NCI-H524 (cell line): Measurements from ENCODE around the gene FNDC3B.
"Not testable (repeated sequence)": the region's sequence is repeated elsewhere in the genome, so short reads cannot be mapped to it uniquely, and the experiment has no call there.

Experiments used
- DNase-seq, 2 experiments: peaks; one replicate each; lab custom pipeline; 2025; lab: John Stamatoyannopoulos, UW

Gene FNDC3B

GRCh38 chr3:172039436-172040077, at the start of gene FNDC3B:
TSS of gene FNDC3B (plus strand) at chr3:172039578. CDS start at chr3:172112480, 72,902 bp downstream.
- DNase-seq, result peak; percentile 92 to 96

GRCh38 chr3:171990239-171990638, 49.1 kb upstream of the FNDC3B start:
- DNase-seq, result not testable (repeated sequence)

DNA sequence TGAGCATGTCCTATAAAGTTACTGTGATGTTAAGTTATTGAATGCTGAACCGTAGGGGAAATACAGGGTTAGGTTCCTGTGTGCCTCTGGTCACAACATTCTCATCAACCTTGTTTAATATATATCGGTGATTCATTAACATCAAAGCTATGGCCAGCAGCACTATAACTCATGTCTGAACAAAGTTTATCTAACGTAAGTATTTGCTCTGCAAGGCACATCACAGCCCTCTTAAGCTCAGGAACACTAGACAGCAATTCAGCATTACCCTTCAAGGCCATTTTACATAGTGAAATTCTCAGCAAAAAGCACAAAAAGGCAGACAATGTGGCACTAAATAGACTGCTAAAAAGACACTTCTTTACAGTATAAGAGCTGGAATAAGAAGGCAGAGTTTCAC, 48.2 kb upstream of the FNDC3B start:
- no peak for DNase-seq

GRCh38 chr3:171994646-171995428, 44.5 kb upstream of the FNDC3B start:
- DNase-seq, result no peak

DNA sequence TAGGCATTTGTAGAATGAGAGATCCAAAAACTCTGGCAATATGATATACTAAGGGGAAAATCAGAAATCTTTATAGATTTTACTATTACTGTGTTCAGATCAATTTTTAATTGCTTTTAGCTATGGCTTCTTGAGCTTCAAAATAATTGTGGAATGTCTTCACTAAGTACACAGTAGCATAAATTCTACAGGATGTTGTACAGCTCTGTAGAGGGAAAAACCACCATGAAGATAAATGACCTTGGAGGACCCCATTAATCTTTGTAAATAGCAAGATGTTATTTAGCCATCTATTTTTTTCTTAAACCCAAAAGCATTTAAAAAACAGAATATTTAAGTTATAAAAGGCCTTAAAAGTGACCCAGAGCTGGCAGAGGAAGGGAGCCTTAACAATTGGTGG, 43.9 kb upstream of the FNDC3B start:
- DNase-seq, result no peak

- no peak for DNase-seq
Observed at GRCh38 chr3:171996178-171996817, 43.1 kb upstream of the FNDC3B start.

- not testable (repeated sequence) for DNase-seq
Observed at GRCh38 chr3:171998731-171999130, 40.6 kb upstream of the FNDC3B start.

DNA sequence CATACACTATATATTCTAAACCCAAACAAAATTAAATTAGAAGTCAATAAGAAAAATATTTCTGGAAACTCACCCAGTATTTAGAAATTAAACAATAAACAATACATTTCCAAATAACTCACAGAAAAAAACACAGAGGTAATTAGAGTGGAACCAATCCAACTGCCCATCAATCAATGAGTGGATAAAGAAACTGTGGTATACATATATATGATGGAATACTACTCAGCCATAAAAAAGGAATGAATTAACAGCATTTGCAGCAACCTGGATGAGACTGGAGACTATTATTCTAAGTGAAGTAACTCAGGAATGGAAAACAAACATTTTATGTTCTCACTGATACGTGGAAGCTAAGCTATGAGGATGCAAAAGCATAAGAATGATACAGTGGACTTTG, 37.8 kb upstream of the FNDC3B start:
- not testable (repeated sequence) for DNase-seq

DNA sequence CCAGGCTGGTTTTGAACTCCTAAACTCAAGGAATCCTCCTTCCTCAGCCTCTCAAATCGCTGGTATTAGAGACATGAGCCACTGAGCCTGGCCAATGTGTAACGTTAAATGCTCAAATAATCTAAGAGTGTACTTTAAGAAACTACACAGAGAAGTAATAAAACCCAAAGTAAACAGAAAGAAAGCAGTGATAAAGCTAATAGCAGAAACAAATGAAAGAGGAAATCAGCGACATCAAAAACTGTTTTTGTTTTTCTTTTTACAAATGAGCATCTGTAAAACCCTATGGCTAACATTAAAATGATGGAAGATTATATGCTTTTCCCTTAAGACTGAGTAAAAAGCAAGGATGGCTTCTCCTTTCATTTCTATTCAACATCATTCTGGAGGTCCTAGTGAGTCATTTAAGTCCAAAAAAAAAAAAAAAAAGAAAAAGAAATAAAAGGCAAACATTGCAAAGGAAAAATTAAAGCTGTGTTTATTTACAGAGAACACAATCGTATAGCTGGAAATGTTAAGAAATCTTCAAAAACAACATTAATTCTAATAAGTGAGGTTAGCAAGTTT, 36.8 kb upstream of the FNDC3B start:
- DNase-seq, result no peak

GRCh38 chr3:172003146-172003545, 36.2 kb upstream of the FNDC3B start:
- no peak for DNase-seq

GRCh38 chr3:172007065-172007370, 32.4 kb upstream of the FNDC3B start:
- DNase-seq, result no peak

GRCh38 chr3:172009803-172010202, 29.6 kb upstream of the FNDC3B start:
- no peak for DNase-seq

DNA sequence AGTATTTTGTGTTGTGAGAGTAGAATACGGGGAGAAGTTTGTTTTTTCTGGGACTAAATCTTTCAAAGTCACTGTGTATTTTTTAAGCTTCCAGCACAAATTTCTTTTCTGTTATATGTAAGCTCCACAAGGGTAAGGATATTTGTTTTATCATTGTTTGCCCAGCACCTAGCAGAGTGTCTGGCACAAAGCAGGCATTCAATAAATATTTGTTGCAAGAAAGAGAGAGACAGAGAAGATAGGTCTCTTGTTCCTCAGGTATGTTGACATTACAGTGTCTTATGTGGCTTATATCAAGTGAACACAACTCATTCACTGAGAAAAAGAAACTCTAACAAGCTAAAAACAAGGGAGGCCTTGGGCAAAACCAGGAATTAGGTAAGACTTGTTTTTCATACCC, 26.6 kb upstream of the FNDC3B start:
- no peak for DNase-seq

DNA sequence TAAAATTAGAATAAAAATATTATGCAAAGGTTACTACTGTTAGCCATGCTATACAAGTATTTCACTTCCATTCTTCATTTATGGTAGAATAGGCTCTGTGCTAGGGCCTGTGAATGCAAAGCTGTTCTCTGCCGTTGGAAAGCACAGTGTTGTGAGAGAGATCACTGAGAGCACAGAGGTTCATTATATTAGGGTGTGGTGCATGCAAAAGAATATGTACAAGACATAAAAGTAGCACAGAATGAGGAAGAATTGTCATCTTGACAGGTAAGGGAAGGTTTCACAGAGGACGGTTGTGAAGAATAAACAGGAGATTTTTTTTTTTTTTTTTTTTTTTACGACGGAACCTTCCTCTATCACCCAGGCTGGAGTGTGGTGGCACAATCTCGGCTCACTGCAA, 25.2 kb upstream of the FNDC3B start:
- no peak for DNase-seq

DNA sequence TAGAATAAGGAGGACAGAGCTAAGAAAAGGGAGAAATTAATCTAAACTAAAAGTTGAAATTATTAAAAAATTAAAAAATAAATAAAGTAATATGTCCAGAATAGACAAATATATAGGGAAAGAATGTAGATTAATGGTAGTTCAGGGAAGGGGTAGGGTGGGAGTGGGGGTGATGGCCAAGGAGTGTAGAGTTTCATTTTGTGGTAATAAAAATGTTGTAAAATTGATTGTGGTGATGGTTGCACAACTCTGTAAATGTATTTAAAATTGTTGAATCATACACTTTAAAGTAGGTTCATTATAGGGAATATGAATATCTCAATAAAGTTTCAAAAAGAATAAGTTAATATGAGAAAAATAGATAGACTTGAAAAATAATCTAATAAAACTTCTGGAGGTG, 21.0 kb upstream of the FNDC3B start:
- no peak for DNase-seq

DNA sequence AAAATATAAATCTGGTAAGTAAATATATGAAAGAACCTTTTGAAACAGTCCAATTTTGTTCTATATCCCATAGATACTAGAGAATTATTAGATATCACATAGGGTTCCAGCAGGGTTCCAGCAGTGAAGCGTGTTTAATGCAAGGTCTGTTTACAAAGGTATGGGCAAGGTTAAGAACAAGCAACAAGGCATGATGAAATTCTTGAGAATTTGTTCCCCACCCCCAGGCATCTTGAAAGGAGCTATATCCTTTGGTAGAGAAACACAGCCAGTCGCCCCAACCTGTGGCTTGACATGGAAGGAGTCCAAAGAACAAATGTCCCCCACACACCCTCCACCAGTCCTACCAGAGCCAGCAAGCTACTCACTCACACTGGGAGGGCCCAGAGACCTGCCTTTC, 18.6 kb upstream of the FNDC3B start:
- DNase-seq, result no peak

GRCh38 chr3:172021164-172021563, 18.2 kb upstream of the FNDC3B start:
- DNase-seq, result no peak

DNA sequence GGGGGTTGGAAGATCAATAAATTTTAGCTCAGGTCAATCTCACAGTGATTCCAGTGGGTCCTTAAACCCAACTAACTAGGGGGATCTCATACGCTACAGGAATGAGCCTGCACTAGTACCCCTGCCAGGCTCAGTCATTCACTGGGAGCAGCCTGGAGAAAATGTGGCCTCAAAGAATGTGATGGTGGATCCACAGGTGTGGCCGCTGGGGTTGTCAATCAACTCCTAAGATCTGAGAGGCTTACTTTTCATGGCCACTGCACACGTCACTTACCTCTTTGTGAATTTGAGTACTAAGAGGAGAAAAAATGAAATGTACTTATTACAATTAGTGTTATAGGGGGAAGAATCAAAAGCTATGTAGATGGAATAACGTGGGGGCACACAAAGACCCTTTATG, 17.5 kb upstream of the FNDC3B start:
- no peak for DNase-seq

- no peak for DNase-seq
Observed at GRCh38 chr3:172023915-172024314, 15.5 kb upstream of the FNDC3B start.

GRCh38 chr3:172024679-172025078, 14.7 kb upstream of the FNDC3B start:
- DNase-seq, result no peak

DNA sequence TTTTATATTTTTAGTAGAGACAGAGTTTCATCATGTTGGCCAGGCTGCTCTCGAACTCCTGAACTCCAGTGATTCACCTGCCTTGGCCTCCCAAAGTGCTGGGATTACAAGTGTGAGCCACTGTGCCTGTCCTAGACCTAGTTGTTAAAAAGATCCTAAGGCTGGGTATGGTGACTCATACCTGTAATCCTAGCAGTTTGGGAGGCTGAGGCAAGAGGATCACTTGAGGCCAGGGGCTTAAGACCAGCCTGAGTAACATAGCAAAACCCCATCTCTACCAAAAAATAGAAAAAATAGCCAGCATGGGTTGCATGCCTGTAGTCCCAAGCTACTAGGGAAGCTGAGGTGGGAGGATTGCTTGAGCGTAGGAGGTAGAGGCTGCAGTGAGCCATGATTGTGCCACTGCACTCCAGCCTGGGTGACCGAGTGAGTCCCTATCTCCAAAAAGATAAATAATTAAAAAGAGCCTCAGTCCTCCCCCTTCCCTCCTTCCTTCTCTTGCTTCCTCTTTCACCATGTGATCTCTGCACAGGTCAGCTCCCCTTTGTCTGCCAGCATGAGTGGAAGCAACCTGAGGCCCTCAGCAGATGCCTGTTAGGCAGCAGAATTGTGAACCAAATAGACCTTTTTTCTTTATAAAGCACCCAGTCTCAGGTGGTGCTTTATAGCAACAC, 9.8 kb upstream of the FNDC3B start:
- DNase-seq, result no peak

- no peak for DNase-seq
Observed at GRCh38 chr3:172030181-172030580, 9.2 kb upstream of the FNDC3B start.
